Posterior vena cava (tissue), 2 donors: ENCODE results near the gene ABCA7. TPM values are rescaled to one million over a fixed set of nuclear protein-coding genes. Genes with fewer than 3 reads are reported as not detected.
"Not testable (repeated sequence)": the region's sequence is repeated elsewhere in the genome, so short reads cannot be mapped to it uniquely, and the experiment has no call there.

ENCODE experiments used
- DNase-seq: peaks from one replicate; pipeline ENCODE4 v3.0.0-alpha.2; 2020; ENCODE audit warnings: low spot score
- intact Hi-C, 2 donors: fragments of 100-400 bp; cut with DNase I; formaldehyde crosslinking; loops; one replicate each; pipeline versions ENCODE4 v1.14.1 to v1.14.2; 2022 to 2023
- total RNA-seq, 2 donors: library from RNA; stranded (reverse); fragmentation: NEBNext Ultra II Directional; extraction: Animal tissue kit (Norgen Biotek cat#: 25700); gene quantifications; one replicate each; pipeline ENCODE4 v1.2.1, GENCODE V29; 2021
- donor health status: DM: yes; HTN: yes; CAD: no.
- donor health status: DM: yes; HTN: yes; CAD: no.

ABCA7 gene
- total RNA-seq, 2 donors from 2014 or later, result 4.0 to 4.4 TPM

- no peak for DNase-seq
- intact Hi-C loops, result loop anchor here in 1 of 2 donors (10.0 kb wide), 1 partner anchor 170 kb away; no protein-coding TSS in a partner anchor
Observed at GRCh38 chr19:1014161-1015060, 25.5 kb upstream of the ABCA7 start.

- intact Hi-C loops, result loop anchor here in 1 of 2 donors (10.0 kb wide), 1 partner anchor 170 kb away; no protein-coding TSS in a partner anchor
- no peak for DNase-seq
Observed at GRCh38 chr19:1015061-1015781, 24.7 kb upstream of the ABCA7 start.

- no peak for DNase-seq
- intact Hi-C loops, result loop anchor here in 1 of 2 donors (10.0 kb wide), 1 partner anchor 169 kb away; no protein-coding TSS in a partner anchor
Observed at GRCh38 chr19:1015782-1016646, 23.9 kb upstream of the ABCA7 start.

- DNase-seq, result no peak
- intact Hi-C loops, result loop anchor here in 1 of 2 donors (10.0 kb wide), 1 partner anchor 168 kb away; no protein-coding TSS in a partner anchor
Observed at GRCh38 chr19:1016647-1017114, 23.2 kb upstream of the ABCA7 start.

GRCh38 chr19:1017115-1017905, 22.6 kb upstream of the ABCA7 start:
- intact Hi-C loops, result loop anchor here in 1 of 2 donors (10.0 kb wide), 1 partner anchor 167 kb away; no protein-coding TSS in a partner anchor
- no peak for DNase-seq

GRCh38 chr19:1017906-1018305, 22.0 kb upstream of the ABCA7 start:
- DNase-seq, result no peak
- intact Hi-C loops, result loop anchor here in 1 of 2 donors (10.0 kb wide), 1 partner anchor 167 kb away; no protein-coding TSS in a partner anchor

GRCh38 chr19:1018393-1018792, 21.5 kb upstream of the ABCA7 start:
- intact Hi-C loops, result loop anchor here in 1 of 2 donors (10.0 kb wide), 1 partner anchor 166 kb away; no protein-coding TSS in a partner anchor
- DNase-seq, result no peak

GRCh38 chr19:1018932-1019615, 20.8 kb upstream of the ABCA7 start:
- DNase-seq, result no peak
- intact Hi-C loops, result loop anchor here in 1 of 2 donors (10.0 kb wide), 1 partner anchor 166 kb away; no protein-coding TSS in a partner anchor

GRCh38 chr19:1019616-1019961, 20.3 kb upstream of the ABCA7 start:
- intact Hi-C loops, result loop anchor here in 1 of 2 donors (10.0 kb wide), 1 partner anchor 165 kb away; no protein-coding TSS in a partner anchor
- DNase-seq, result no peak

GRCh38 chr19:1019980-1020867, 19.7 kb upstream of the ABCA7 start:
- DNase-seq, result no peak
- intact Hi-C loops, result loop anchor here in 1 of 2 donors (5.0 to 10.0 kb wide), 2 partner anchors 82 to 165 kb away; partner anchors contain the start of gene GPX4

- peak; percentile 99 for DNase-seq
- intact Hi-C loops, result loop anchor here in 1 of 2 donors (5.0 kb wide), 1 partner anchor 81 kb away; the partner anchor contains the start of gene GPX4
Observed at GRCh38 chr19:1020868-1021425, 19.0 kb upstream of the ABCA7 start, which contains the start of gene TMEM259. TSS of gene TMEM259 (minus strand) at chr19:1021123. CDS start at chr19:1020996, 127 bp downstream.

GRCh38 chr19:1023883-1024188, 16.1 kb upstream of the ABCA7 start:
- intact Hi-C loops, result loop anchor here in 1 of 2 donors (5.0 kb wide), 1 partner anchor 78 kb away; the partner anchor contains the start of gene GPX4
- DNase-seq, result not testable (repeated sequence)

- intact Hi-C loops, DNase-seq: not testable (repeated sequence)
Observed at GRCh38 chr19:1025080-1025479, 14.8 kb upstream of the ABCA7 start.

- peak; percentile 94 for DNase-seq
- intact Hi-C loops, result no loop called here
Observed at GRCh38 chr19:1025960-1026782, 13.7 kb upstream of the ABCA7 start, which contains the start of gene CNN2. TSS of gene CNN2 (plus strand) at chr19:1026608. CDS start at chr19:1026662, 54 bp downstream.
